ENCODE data around the gene SNX24. TPM values are rescaled to one million over a fixed set of nuclear protein-coding genes. Genes with fewer than 3 reads are reported as not detected.
A peak's percentile ranks its signal among the peaks of the same experiment; 100 is the strongest.
"Not testable (repeated sequence)": the region's sequence is repeated elsewhere in the genome, so short reads cannot be mapped to it uniquely, and the experiment has no call there.

SNX24 gene, protein sequence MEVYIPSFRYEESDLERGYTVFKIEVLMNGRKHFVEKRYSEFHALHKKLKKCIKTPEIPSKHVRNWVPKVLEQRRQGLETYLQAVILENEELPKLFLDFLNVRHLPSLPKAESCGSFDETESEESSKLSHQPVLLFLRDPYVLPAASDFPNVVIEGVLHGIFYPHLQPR
- polyA plus RNA-seq (2013, experiment 1 of 2; ENCODE audit: insufficient read length): 9.0 TPM
- 10.6 TPM for polyA plus RNA-seq (2013, experiment 2 of 2; ENCODE audit: insufficient read length)

- peak; percentile 75 for DNase-seq
These were observed at the start of gene SNX24 for GRCh38 chr5:122845229-122846050. SNX24 (plus strand) TSS chr5:122845613; CDS start chr5:122845634, 21 bp downstream.

GRCh38 chr5:122805481-122805880 lies 39.9 kb upstream of the SNX24 start:
- peak; percentile 34 for DNase-seq

- no peak for DNase-seq
These were observed 35.0 kb upstream of the SNX24 start for GRCh38 chr5:122810405-122810804.

GRCh38 chr5:122815218-122815767 lies 30.1 kb upstream of the SNX24 start:
- no peak for DNase-seq

- DNase-seq: no peak
These were observed 28.7 kb upstream of the SNX24 start for GRCh38 chr5:122816756-122817155.

GRCh38 chr5:122831984-122832383 lies 13.4 kb upstream of the SNX24 start:
- DNase-seq: no peak

DNA sequence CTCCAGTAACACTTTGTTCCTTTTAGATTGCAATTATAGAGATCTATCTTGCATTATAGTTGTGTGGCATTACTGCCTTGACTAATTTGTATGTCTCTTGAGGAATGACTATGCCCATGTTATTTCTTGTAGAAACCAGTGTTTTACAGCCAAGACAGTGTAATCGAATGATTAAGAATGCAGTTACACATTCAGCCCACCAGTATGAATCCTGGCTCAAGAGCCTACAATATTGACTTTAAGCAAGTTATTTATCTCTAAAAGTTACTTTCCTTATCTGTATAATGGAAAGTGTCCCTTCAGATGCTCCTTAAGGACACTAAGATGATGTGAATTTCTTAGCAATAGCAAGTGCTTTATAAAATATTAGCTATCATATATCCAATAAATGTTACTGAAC lies 9.7 kb upstream of the SNX24 start:
- DNase-seq: peak; percentile 2

- no peak for DNase-seq
These were observed 8.5 kb upstream of the SNX24 start for GRCh38 chr5:122836947-122837346.

- no peak for DNase-seq
These were observed 5.7 kb upstream of the SNX24 start for GRCh38 chr5:122839731-122840130.

DNA sequence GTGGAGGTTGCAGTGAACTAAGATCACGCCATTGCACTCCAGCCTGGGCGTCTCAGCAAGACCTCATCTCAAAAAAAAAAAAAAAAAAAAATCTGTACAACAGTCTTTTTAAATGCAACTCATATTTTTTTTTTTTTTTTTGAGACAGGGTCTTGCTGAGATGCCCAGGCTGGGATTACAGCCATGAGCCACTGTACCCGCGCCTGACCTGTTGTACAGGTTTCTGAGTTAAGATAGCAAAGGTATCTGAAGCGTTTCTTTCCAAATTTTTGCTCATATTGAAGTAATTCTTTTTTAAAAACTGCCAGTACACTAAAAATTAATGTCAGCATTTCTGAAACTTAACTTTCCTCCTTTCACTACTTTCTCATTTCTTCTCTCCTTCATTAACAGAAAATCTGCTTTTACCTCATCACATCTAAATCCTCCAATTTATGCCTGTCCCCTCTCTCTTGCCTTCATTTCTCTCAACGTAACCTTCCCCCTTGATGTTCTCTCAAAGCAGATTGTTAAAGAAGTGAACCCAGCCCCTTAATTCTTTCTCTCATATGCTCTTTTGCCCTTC lies 3.3 kb upstream of the SNX24 start:
- DNase-seq: no peak

DNA sequence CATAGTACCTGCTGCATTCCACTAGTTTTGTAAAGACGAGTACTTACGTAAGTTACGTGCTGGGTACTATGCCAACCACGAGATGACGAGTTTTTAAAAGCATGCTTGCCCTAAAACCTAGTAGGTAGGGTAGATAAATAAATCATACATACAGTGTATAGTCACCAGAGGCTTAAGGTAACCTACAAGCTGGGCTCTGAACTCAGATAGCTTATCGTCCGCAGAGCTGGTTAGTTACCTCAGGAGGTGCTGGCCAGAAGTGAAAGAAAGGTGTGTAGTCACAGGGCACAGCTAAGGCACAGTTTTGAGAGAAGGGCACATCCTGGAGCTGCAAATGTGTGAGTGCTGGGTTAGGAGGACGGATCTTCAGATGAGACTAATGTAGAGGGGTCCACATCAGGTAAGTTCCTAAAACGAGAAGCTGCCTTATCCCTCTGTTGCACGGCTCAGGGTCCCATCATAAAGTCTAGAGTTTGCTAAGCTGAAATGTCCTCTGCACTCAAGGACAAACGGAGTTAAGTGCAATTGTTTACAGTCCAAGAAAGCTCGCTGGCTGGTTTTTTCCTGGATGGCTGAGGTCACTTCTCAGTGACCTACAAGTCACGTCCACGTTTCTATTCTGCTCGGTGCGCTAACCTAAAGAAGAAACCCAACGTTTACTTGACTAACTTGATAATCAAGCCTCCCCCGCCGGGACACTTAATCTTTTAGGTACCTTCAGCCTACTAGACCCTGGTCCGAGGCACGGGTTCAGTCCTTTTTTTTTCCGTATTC lies 1.1 kb upstream of the SNX24 start:
- no peak for DNase-seq

- DNase-seq: no peak
These were observed 544 bp upstream of the SNX24 start for GRCh38 chr5:122844910-122845228.

- peak; percentile 75 for DNase-seq
These were observed 688 bp downstream of the SNX24 start for GRCh38 chr5:122846051-122846550.

GRCh38 chr5:122847687-122848081 lies 2.3 kb downstream of the SNX24 start:
- DNase-seq: no peak

- DNase-seq: peak; percentile 32
These were observed 4.4 kb downstream of the SNX24 start for GRCh38 chr5:122849771-122850170.

DNA sequence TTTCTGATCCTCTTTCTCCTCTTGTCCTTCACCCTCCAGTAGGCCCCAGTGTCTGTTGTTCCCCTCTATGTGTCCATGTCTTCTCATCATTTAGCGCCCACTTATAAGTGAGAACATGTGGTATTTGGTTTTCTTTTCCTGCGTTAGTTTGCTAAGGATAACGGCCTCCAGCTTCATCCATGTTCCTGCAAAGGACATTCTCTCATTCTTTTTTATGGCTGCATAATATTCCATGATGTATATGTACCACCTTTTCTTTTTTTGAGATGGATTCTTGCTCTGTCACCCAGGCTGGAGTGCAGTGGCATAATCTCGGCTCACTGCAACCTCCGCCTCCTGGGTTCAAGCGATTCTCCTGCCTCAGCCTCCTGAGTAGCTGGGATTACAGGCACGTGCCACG lies 12.1 kb downstream of the SNX24 start:
- not testable (repeated sequence) for DNase-seq

GRCh38 chr5:122858451-122858850 lies 13.0 kb downstream of the SNX24 start:
- DNase-seq: peak; percentile 31

- DNase-seq: no peak
These were observed 17.8 kb downstream of the SNX24 start for GRCh38 chr5:122863240-122863639.

GRCh38 chr5:122863721-122864120 lies 18.3 kb downstream of the SNX24 start:
- no peak for DNase-seq

GRCh38 chr5:122864400-122864799 lies 19.0 kb downstream of the SNX24 start:
- DNase-seq: no peak

DNA sequence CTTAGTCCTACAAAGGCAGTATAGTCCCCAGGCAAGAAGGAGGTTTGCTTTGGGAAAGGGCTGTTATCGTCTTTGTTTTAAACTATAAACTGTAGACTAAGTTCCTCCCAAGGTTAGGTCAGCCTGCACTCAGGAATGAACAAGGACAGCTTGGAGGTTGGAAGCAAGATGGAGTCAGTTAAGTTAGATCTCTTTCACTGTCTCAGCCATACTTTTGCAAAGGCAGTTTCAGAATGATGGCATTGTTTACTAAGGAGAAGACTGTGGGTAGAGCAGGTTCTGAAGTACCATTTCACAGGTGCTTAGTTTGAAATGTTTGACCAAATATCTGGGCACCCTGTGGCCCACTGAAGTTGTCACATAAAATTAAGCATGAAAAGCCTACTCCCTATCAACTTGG lies 19.4 kb downstream of the SNX24 start:
- DNase-seq: no peak

DNA sequence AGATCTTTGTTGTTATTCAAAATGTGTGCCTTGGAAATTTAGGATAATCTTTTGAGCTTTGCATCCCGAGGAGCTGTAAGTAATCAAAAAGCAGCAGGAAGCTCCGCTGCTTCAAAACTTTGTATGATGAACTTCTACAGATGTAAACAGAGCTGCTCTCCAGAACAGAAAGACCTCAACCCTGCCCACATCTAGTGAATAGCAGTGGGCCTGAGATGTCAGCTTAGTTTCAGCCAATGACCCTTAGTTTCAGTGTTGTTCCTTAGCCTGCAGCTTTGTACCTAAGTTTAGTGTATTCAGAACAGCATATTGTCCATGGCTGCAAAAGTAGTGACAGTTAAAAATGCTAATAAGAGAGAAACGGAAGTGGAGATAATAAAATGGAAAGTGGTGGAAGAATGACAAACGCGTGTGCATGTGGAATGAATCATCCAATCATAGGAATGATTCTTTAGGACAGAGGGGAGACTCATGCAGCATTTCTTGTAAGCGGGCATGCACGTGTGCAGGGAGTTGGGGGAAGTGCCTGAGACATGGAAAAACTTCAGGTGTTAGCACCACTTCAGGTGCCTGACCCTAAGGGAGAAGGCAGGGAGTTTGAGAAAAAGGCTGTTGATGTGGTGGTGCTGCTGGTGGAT lies 24.9 kb downstream of the SNX24 start:
- DNase-seq: peak; percentile 74

Data from fibroblast of skin of back (primary cell).